B cell (primary cell): Measurements from ENCODE around the gene PHACTR1. TPM values are rescaled to one million over a fixed set of nuclear protein-coding genes. Genes with fewer than 3 reads are reported as not detected.

Experiments used
- ATAC-seq: fragments of 200-7000 bp; cut with Tn5 transposase; one replicate; pipeline ENCODE4 v1.10.0; 2021; ENCODE audit warnings: low read depth, mild to moderate bottlenecking, moderate number of reproducible peaks, moderate library complexity
- CTCF ChIA-PET: fragments of 350-600 bp; sonication (Branson Sonifier 250); formaldehyde crosslinking; loops from one replicate; lab custom pipeline; 2021; ENCODE audit warnings: antibody characterized with exemption, inconsistent platforms; lab: Charles Lee
- POLR2A ChIA-PET: fragments of 350-600 bp; sonication (Branson Sonifier 250); formaldehyde crosslinking; loops from one replicate; lab custom pipeline; 2021; ENCODE audit warnings: antibody characterized with exemption; lab: Charles Lee
- DNase-seq: peaks from one replicate; pipeline ENCODE4 v3.0.0; 2013
- H2AFZ ChIP-seq: 2 replicates; pipeline ENCODE4 v1.6.1; 2012; ENCODE audit warnings: mild to moderate bottlenecking, low read depth, low read length; ENCODE audit not compliant: insufficient read depth, poor library complexity, severe bottlenecking
- H3K27ac ChIP-seq, 2 donors: 1 replicate in 1 of 2; 2 replicates in 1 of 2; pipeline ENCODE4 v1.5.1; 2012 to 2013; ENCODE audit warnings: low read length in 2 of 2, mild to moderate bottlenecking in 2 of 2, moderate library complexity in 1 of 2
- H3K27me3 ChIP-seq, 4 experiments: fragments of 200-600 bp in 1 of 4; sonication (generic) in 1 of 4; replicated peaks in 1 of 4; 1 replicate in 2 of 4; 2 replicates in 2 of 4; pipeline versions ENCODE4 v1.6.1 to v1.7.0; 2013 to 2016; ENCODE audit warnings: low read length in 3 of 4, mild to moderate bottlenecking in 2 of 4, mixed read lengths in 1 of 4, moderate library complexity in 1 of 4; ENCODE audit not compliant: insufficient read depth in 4 of 4, control insufficient read depth in 3 of 4; ENCODE audit errors: control extremely low read depth in 1 of 4
- H3K36me3 ChIP-seq, 2 experiments: replicated peaks in 1 of 2; 1 replicate in 1 of 2; 2 replicates in 1 of 2; pipeline versions ENCODE4 v1.6.1 to v1.7.1; 2013; ENCODE audit warnings: low read length in 1 of 2; ENCODE audit not compliant: insufficient read depth in 2 of 2, control insufficient read depth in 1 of 2; ENCODE audit errors: control extremely low read depth in 1 of 2, extremely low read depth in 1 of 2
- H3K4me1 ChIP-seq, 2 donors: fragments of 200-600 bp in 1 of 2; sonication (generic) in 1 of 2; 1 replicate in 1 of 2; 2 replicates in 1 of 2; pipeline versions ENCODE4 v1.5.1 to v1.6.1; 2013 to 2017; ENCODE audit warnings: low read length in 2 of 2; ENCODE audit not compliant: control insufficient read depth in 2 of 2, insufficient read depth in 2 of 2
- H3K4me2 ChIP-seq: replicated peaks from 2 replicates; pipeline ENCODE3; 2012; ENCODE audit warnings: mild to moderate bottlenecking, low read depth, low read length; ENCODE audit not compliant: poor library complexity, severe bottlenecking
- H3K4me3 ChIP-seq, 5 experiments: fragments of 200-600 bp in 1 of 5; sonication (generic) in 1 of 5; 1 replicate in 3 of 5; 2 replicates in 2 of 5; pipeline versions ENCODE4 v1.5.1 to v1.7.0; 2011 to 2016; ENCODE audit warnings: low read length in 4 of 5, mild to moderate bottlenecking in 4 of 5, low read depth in 2 of 5, control low read depth in 1 of 5, moderate library complexity in 1 of 5; ENCODE audit not compliant: insufficient read depth in 1 of 5; ENCODE audit errors: control extremely low read depth in 1 of 5, extremely low read depth in 1 of 5
- H3K79me2 ChIP-seq: fragments of 200-600 bp; sonication (generic); one replicate; pipeline ENCODE4 v1.6.0; 2016; ENCODE audit warnings: low read length; ENCODE audit not compliant: control insufficient read depth, insufficient read depth
- H3K9ac ChIP-seq: fragments of 200-600 bp; sonication (generic); 2 replicates; pipeline ENCODE4 v1.6.1; 2017; ENCODE audit warnings: mild to moderate bottlenecking, low read length, moderate library complexity
- H3K9me3 ChIP-seq, 3 donors: one replicate each; pipeline versions ENCODE4 v1.6.1 to v1.7.1; 2013; ENCODE audit warnings: low read length in 2 of 3; ENCODE audit not compliant: control insufficient read depth in 2 of 3, insufficient read depth in 1 of 3; ENCODE audit errors: control extremely low read depth in 1 of 3
- H4K20me1 ChIP-seq: 2 replicates; pipeline ENCODE4 v1.6.0; 2012; ENCODE audit warnings: mild to moderate bottlenecking, low read length; ENCODE audit not compliant: insufficient read depth, control insufficient read depth, poor library complexity, severe bottlenecking
- H3K27ac Mint-ChIP-seq: one replicate; pipeline ENCODE4 v1.8.0; 2021; ENCODE audit warnings: mixed read lengths
- H3K27me3 Mint-ChIP-seq: one replicate; pipeline ENCODE4 v1.8.0; 2021; ENCODE audit warnings: mixed read lengths
- H3K4me1 Mint-ChIP-seq: one replicate; pipeline ENCODE4 v1.8.0; 2021; ENCODE audit warnings: mixed read lengths
- H3K4me3 Mint-ChIP-seq: one replicate; pipeline ENCODE4 v1.8.0; 2021; ENCODE audit warnings: mixed read lengths
- H3K9me3 Mint-ChIP-seq: one replicate; pipeline ENCODE4 v1.8.0; 2022; ENCODE audit warnings: mixed read lengths; ENCODE audit not compliant: insufficient read depth
- EZH2 ChIP-seq: IDR thresholded peaks from 2 replicates; pipeline ENCODE4 v1.6.1; 2012; ENCODE audit warnings: borderline replicate concordance, low read depth, mild to moderate bottlenecking, moderate library complexity, low read length; ENCODE audit not compliant: insufficient read depth, poor library complexity, severe bottlenecking
- WGBS: methylation state at CpG from one replicate; pipeline ENCODE4 v1.1.5; 2013; ENCODE audit warnings: missing lambda C conversion rate; ENCODE audit not compliant: insufficient coverage; 5-methylcytosine and 5-hydroxymethylcytosine counted together
- intact Hi-C: fragments of 100-400 bp; cut with micrococcal nuclease; formaldehyde crosslinking; loops from one replicate; pipeline ENCODE4 v1.10.0; 2022
- polyA plus RNA-seq: library from polyadenylated mRNA; depleted of rRNA; stranded (reverse); fragments of >200 nt; gene quantifications from 2 replicates; pipeline ENCODE4 v1.2.3, GENCODE V29; 2012
- total RNA-seq, 2 donors: library from RNA; stranded (reverse); fragments of 120-200 nt in 1 of 2; gene quantifications; 1 replicate in 1 of 2; 2 replicates in 1 of 2; pipeline versions ENCODE4 v1.2.3 to v1.2.4, GENCODE V29; 2013 to 2022
- TF ChIP-seq, protein P1 (sequence below): fragments of 200-600 bp; IDR thresholded peaks from one replicate; pipeline ENCODE4 v1.8.0; 2022; ENCODE audit warnings: antibody characterized with exemption, mild to moderate bottlenecking

PHACTR1 gene
- total and polyA plus RNA-seq, 2 donors (not counting 1 experiment from before 2014, with no cell fraction given), result 30.2 to 129 TPM

DNA sequence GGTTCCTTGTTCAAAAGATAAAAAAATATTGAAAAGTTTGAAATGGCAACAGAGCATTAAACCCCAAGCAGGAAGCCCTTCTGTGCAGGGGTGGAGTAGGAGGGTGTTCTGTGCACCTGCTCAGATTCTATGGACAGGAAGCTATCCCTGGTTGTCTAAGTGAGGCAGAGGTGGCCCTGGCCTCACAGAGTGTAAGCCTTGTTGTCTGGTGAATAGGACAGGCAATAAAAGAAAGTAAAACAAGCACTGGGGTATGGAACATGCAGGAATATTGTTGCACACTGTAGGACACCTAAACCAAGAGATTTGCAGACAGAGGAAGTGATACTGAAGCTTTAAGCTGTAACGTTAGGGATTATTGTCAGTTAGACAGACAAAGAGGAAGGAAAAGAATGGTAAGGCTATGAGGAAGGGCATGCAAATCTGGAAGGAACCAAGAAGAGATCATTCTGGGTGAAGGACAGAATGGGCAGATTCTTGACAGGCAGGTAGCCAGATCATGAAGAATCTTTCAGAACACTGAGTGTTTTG is 545.0 kb downstream of the PHACTR1 start:
- DNase-seq (peak; percentile 91), ATAC-seq (peak; percentile 76)
- peak overlapping the region; percentile 25 to 55 (median 36) for H3K4me3 ChIP-seq
- POLR2A ChIA-PET, result interaction anchor here (0.6 to 1.8 kb wide), 10 partner anchors 9 to 67 kb away, joined by 3 to 12 read pairs (median 5); partner anchors contain the start of gene TBC1D7
- peaks cover 28% of the 10 kb centered on the region for H3K79me2 ChIP-seq
- intact Hi-C loops, result loop anchor here (1.0 to 5.0 kb wide), 3 partner anchors 11 to 136 kb away; no protein-coding TSS in a partner anchor
- H4K20me1 ChIP-seq, result no peaks in the 10 kb centered on the region
- Mint-ChIP-seq H3K4me1 (peaks cover 89% of the 10 kb centered on the region), H3K27ac (peak overlapping the region; percentile 86), H3K9me3 (peaks cover 3% of the 10 kb centered on the region), H3K4me3 (peak overlapping the region; percentile 75), H3K27me3 (no peaks in the 10 kb centered on the region)
- no peaks in the 10 kb centered on the region for H3K27me3 ChIP-seq
- TF ChIP-seq EZH2, result no peak
- TF ChIP-seq, protein P1, sequence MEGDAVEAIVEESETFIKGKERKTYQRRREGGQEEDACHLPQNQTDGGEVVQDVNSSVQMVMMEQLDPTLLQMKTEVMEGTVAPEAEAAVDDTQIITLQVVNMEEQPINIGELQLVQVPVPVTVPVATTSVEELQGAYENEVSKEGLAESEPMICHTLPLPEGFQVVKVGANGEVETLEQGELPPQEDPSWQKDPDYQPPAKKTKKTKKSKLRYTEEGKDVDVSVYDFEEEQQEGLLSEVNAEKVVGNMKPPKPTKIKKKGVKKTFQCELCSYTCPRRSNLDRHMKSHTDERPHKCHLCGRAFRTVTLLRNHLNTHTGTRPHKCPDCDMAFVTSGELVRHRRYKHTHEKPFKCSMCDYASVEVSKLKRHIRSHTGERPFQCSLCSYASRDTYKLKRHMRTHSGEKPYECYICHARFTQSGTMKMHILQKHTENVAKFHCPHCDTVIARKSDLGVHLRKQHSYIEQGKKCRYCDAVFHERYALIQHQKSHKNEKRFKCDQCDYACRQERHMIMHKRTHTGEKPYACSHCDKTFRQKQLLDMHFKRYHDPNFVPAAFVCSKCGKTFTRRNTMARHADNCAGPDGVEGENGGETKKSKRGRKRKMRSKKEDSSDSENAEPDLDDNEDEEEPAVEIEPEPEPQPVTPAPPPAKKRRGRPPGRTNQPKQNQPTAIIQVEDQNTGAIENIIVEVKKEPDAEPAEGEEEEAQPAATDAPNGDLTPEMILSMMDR, result no peak
- peaks cover 0 to 6% (median 0%) of the 10 kb centered on the region in 3 donors for H3K9me3 ChIP-seq
- no peaks in the 10 kb centered on the region for H3K36me3 ChIP-seq
- peaks cover 73 to 87% of the 10 kb centered on the region in 2 donors for H3K4me1 ChIP-seq
- peak overlapping the region; percentile 55 for H3K9ac ChIP-seq
- H3K27ac ChIP-seq, result peak overlapping the region; percentile 93
- 0% methylated on average over 1 of the region's 1 CpG for WGBS
- peak overlapping the region; percentile 76 for H3K4me2 ChIP-seq
- CTCF ChIA-PET, result interaction anchor here (1.0 to 4.9 kb wide), 5 partner anchors 11 to 66 kb away, joined by 3 to 42 read pairs (median 10); no protein-coding TSS in a partner anchor
- no peak overlapping the region for H2AFZ ChIP-seq
